ENCODE data around the gene SSBP3. TPM values are rescaled to one million over a fixed set of nuclear protein-coding genes. Genes with fewer than 3 reads are reported as not detected.
A peak's percentile ranks its signal among the peaks of the same experiment; 100 is the strongest.

Gene SSBP3
- total and polyA plus RNA-seq, 2 of the 13 experiments (the other 11 are each of a cell fraction or from before 2014, with no cell fraction given) = 8.5 to 17.6 TPM

- TF ChIP-seq ZNF318 (CRISPR knock-in tag; IDR thresholded peaks at IDR 0.05) = no peak
- no peak for TF ChIP-seq SIN3B (IDR thresholded peaks at IDR 0.05; ENCODE audit: low read length)
- TF ChIP-seq ETV6 (CRISPR knock-in tag; conservative IDR thresholded peaks at IDR 0.05) = no peak
- no peak for TF ChIP-seq ZBTB37 (CRISPR knock-in tag; IDR thresholded peaks at IDR 0.05)
- no peak for TF ChIP-seq SRSF1 (optimal IDR thresholded peaks at IDR 0.05; ENCODE audit: low read depth, low read length)
- peak; percentile 19; the same call in 1 of the 2 replicates for TF ChIP-seq SMC3 (IDR thresholded peaks at IDR 0.05; ENCODE audit: low read length)
- TF ChIP-seq ARNT (IDR thresholded peaks at IDR 0.05) = no peak
- TF ChIP-seq ZNF34 (CRISPR knock-in tag; IDR thresholded peaks at IDR 0.05; ENCODE audit: borderline replicate concordance) = no peak
- TF ChIP-seq MBNL3 (CRISPR knock-in tag; conservative IDR thresholded peaks at IDR 0.05) = no peak
- no peak for TF ChIP-seq MXD3 (CRISPR knock-in tag; IDR thresholded peaks at IDR 0.05)
- TF ChIP-seq ZNF761 (CRISPR knock-in tag; conservative IDR thresholded peaks at IDR 0.05) = no peak
- peak; percentile 98 for TF ChIP-seq ZBTB26 (CRISPR knock-in tag; IDR thresholded peaks at IDR 0.05; ENCODE audit: borderline replicate concordance)
- no peak for TF ChIP-seq ZNF850 (CRISPR knock-in tag; conservative IDR thresholded peaks at IDR 0.05)
- no peak for TF ChIP-seq KAT2B (IDR thresholded peaks at IDR 0.05; ENCODE audit: borderline replicate concordance, low read depth, low read length)
- peak; percentile 72 for TF ChIP-seq GATAD2A (CRISPR knock-in tag; IDR thresholded peaks at IDR 0.05)
- TF ChIP-seq ZNF12 (CRISPR knock-in tag; IDR thresholded peaks at IDR 0.05) = no peak
- TF ChIP-seq RFX1 (IDR thresholded peaks at IDR 0.05) = no peak
- no peak for TF ChIP-seq MIER2 (CRISPR knock-in tag; IDR thresholded peaks at IDR 0.05)
- TF ChIP-seq AGO2 (optimal IDR thresholded peaks at IDR 0.05; ENCODE audit: low read depth, low read length) = no peak
Observed at GRCh38 chr1:54347955-54348699, 58.1 kb downstream of the SSBP3 start (continued).
